ENCODE data around the gene SYVN1. TPM values are rescaled to one million over a fixed set of nuclear protein-coding genes. Genes with fewer than 3 reads are reported as not detected.

SYVN1 gene
- total and polyA plus RNA-seq, 10 of the 15 experiments (the other 5 are each of a cell fraction or from before 2014, with no cell fraction given), result 0.79 to 63.6 (median 20.1) TPM

GRCh38 chr11:65116370-65117205 is 17.7 kb downstream of the SYVN1 start:
- H3K9me3 ChIP-seq (replicated peaks; ENCODE audit: control insufficient read depth, insufficient read depth, low read length), result no peaks in the 10 kb centered on the region
- peak overlapping the region; percentile 90 for H3K4me2 ChIP-seq (ENCODE audit: control insufficient read depth, insufficient read depth)
- no peaks in the 10 kb centered on the region for H3K27me3 ChIP-seq (replicated peaks in 1 of 2; ENCODE audit: control insufficient read depth in 2 of 2, insufficient read depth in 2 of 2, low read length in 1 of 2)
- RAD21 ChIA-PET (ENCODE audit: unreplicated experiment), result interaction anchor here (0.7 to 2.3 kb wide), 7 partner anchors 18 to 338 kb away, joined by 3 to 12 read pairs (median 5); partner anchors contain the start of genes CAPN1, SF1 and SYVN1
- H4K20me1 ChIP-seq (ENCODE audit: control insufficient read depth, insufficient read depth), result no peaks in the 10 kb centered on the region; the same call in 1 of the 2 replicates
- intact Hi-C loops (cut with micrococcal nuclease; ENCODE audit: unreplicated experiment) (loop anchor here (1.0 to 10.0 kb wide), 5 partner anchors 76 to 342 kb away; partner anchors contain the start of genes DPF2, SAC3D1 and SF1), in situ Hi-C loops (cut with MboI) (no loop called here)
- ATAC-seq, result no peak
- CTCF ChIA-PET, result interaction anchor here (0.8 to 3.5 kb wide), 17 partner anchors 13 to 338 kb away, joined by 3 to 37 read pairs (median 5); partner anchors contain the start of genes ARL2, CAPN1, PPP2R5B and SF1
- no TSS peak for BruUV-seq (replicated peaks)
- FAIRE-seq, result no peak
- SMC1A ChIA-PET (ENCODE audit: uncharacterized antibody, unreplicated experiment), result interaction anchor here (1.0 to 2.8 kb wide), 6 partner anchors 17 to 269 kb away, joined by 3 to 11 read pairs (median 7); partner anchors contain the start of genes ARL2 and SYVN1
- peak overlapping the region; percentile 68 for H3K27ac ChIP-seq (ENCODE audit: control insufficient read depth, insufficient read depth)
- H2AFZ ChIP-seq (ENCODE audit: control insufficient read depth, low read depth, low read length), result no peak overlapping the region; the same call in 1 of the 2 replicates
- DNase-seq (ENCODE audit: low read depth, low spot score), result no peak
- peaks cover 29% of the 10 kb centered on the region for H3K4me1 ChIP-seq (ENCODE audit: control insufficient read depth, insufficient read depth, low read length)
- peaks cover 9 to 19% of the 10 kb centered on the region in 2 experiments for H3K36me3 ChIP-seq (ENCODE audit: control insufficient read depth in 2 of 2, insufficient read depth in 2 of 2, low read length in 1 of 2)
- H3K4me3 ChIP-seq, result peak overlapping the region; percentile 76
- POLR2A ChIA-PET, result interaction anchor here (1.0 to 1.5 kb wide), 4 partner anchors 9 to 66 kb away, joined by 3 to 7 read pairs (median 5); partner anchors contain the start of genes CAPN1 and SYVN1
- TF ChIP-seq WRNIP1 (IDR thresholded peaks at IDR 0.05; ENCODE audit: borderline replicate concordance, low read depth, low read length) (no peak), HSF1 (IDR thresholded peaks at IDR 0.05; ENCODE audit: low read depth, low read length) (no peak), ZNF592 (IDR thresholded peaks at IDR 0.05) (no peak), DPF2 (IDR thresholded peaks at IDR 0.05) (no peak), BCL3 (IDR thresholded peaks at IDR 0.05; ENCODE audit: borderline replicate concordance, insufficient read depth, low read depth, low read length, poor library complexity, severe bottlenecking) (peak; percentile 9), ZNF384 (IDR thresholded peaks at IDR 0.05; ENCODE audit: borderline replicate concordance, low read depth, low read length) (no peak), POLR2A (IDR thresholded peaks at IDR 0.05; ENCODE audit: low read depth, low read length) (peak; percentile 0; the same call in 1 of the 2 replicates), ETV6 (conservative IDR thresholded peaks at IDR 0.05 in 1 of 2, IDR thresholded peaks at IDR 0.05 in 1 of 2; ENCODE audit: borderline replicate concordance in 1 of 2, low read depth in 1 of 2) (no peak), STAT1 (conservative IDR thresholded peaks at IDR 0.05) (no peak), RAD21 (IDR thresholded peaks at IDR 0.05; ENCODE audit: insufficient read depth, low read depth, low read length) (no peak)
- whole genome bisulfite sequencing (ENCODE audit: insufficient coverage, insufficient replicate concordance, low lambda C conversion rate, missing lambda C conversion rate), result 20% methylated on average over 67 of the region's 68 CpGs
- peaks cover 39% of the 10 kb centered on the region for H3K79me2 ChIP-seq (ENCODE audit: control insufficient read depth, insufficient read depth, low read length)
- H3K9ac ChIP-seq (ENCODE audit: control insufficient read depth, insufficient read depth, low read length), result peak overlapping the region; percentile 75
